T-helper 1 cell treated with Interleukin-12 subunit alpha and Interleukin-12 subunit beta and Interleukin-4 antibody, amounts not matched to agents 30 μg/mL and 1 μg/mL, for 36 hours (primary cell): ENCODE measurements around the gene KIAA1958.
"Not testable (repeated sequence)": the region's sequence is repeated elsewhere in the genome, so short reads cannot be mapped to it uniquely, and the experiment has no call there.

ENCODE experiments used
- H3K27ac Mint-ChIP-seq: one replicate; pipeline ENCODE4 v1.8.0; 2021; ENCODE audit warnings: mild to moderate bottlenecking, mixed read lengths
- H3K27me3 Mint-ChIP-seq: one replicate; pipeline ENCODE4 v1.8.0; 2021; ENCODE audit warnings: low read depth, mixed read lengths
- H3K36me3 Mint-ChIP-seq: one replicate; pipeline ENCODE4 v1.8.0; 2021; ENCODE audit warnings: low read depth, mixed read lengths
- H3K4me1 Mint-ChIP-seq: one replicate; pipeline ENCODE4 v1.8.0; 2021; ENCODE audit warnings: low read depth, mixed read lengths
- H3K4me3 Mint-ChIP-seq: one replicate; pipeline ENCODE4 v1.8.0; 2021; ENCODE audit warnings: mild to moderate bottlenecking, moderate library complexity, mixed read lengths
- H3K9me3 Mint-ChIP-seq: one replicate; pipeline ENCODE4 v1.8.0; 2021; ENCODE audit warnings: mixed read lengths

The KIAA1958 gene

GRCh38 chr9:112648624-112649023 lies 162.0 kb downstream of the KIAA1958 start:
- Mint-ChIP-seq H3K4me1 (no peaks in the 10 kb centered on the region), H3K4me3 (no peak overlapping the region), H3K27me3 (no peaks in the 10 kb centered on the region), H3K9me3 (peaks cover 19% of the 10 kb centered on the region), H3K36me3 (peaks cover 12% of the 10 kb centered on the region), H3K27ac (no peak overlapping the region)

- no peak overlapping the region for H3K4me3 Mint-ChIP-seq
- no peak overlapping the region for H3K27ac Mint-ChIP-seq
- H3K4me1 Mint-ChIP-seq: no peaks in the 10 kb centered on the region
- no peaks in the 10 kb centered on the region for H3K9me3 Mint-ChIP-seq
- H3K27me3 Mint-ChIP-seq: no peaks in the 10 kb centered on the region
- H3K36me3 Mint-ChIP-seq: no peaks in the 10 kb centered on the region
Measured at GRCh38 chr9:112654282-112654681, 167.7 kb downstream of the KIAA1958 start.

- H3K4me3 Mint-ChIP-seq: no peak overlapping the region
- no peaks in the 10 kb centered on the region for H3K27me3 Mint-ChIP-seq
- H3K4me1 Mint-ChIP-seq: no peaks in the 10 kb centered on the region
- H3K36me3 Mint-ChIP-seq: no peaks in the 10 kb centered on the region
- H3K27ac Mint-ChIP-seq: no peak overlapping the region
- no peaks in the 10 kb centered on the region for H3K9me3 Mint-ChIP-seq
Measured at GRCh38 chr9:112655668-112656067, 169.0 kb downstream of the KIAA1958 start.

DNA sequence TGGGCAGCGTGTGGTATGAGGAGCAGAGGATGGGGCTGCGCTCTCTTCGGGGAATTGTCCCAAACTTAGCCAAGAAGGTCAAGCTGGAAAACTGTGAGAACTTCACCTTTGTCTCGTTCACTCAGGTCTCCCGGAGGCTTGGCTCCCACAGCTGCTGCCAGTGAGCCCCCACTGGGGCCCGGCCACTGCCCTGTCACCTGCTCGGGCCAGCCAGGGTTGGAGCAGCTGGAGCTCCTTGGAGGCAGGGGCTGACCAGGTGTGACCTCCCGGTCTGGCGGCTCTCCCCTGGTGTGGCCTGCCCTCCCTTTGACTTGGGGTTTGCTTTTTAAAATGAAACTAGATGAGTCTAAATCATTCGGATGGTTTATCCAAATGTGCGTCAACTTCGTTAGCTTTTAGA lies 173.3 kb downstream of the KIAA1958 start:
- H3K27ac Mint-ChIP-seq: no peak overlapping the region

DNA sequence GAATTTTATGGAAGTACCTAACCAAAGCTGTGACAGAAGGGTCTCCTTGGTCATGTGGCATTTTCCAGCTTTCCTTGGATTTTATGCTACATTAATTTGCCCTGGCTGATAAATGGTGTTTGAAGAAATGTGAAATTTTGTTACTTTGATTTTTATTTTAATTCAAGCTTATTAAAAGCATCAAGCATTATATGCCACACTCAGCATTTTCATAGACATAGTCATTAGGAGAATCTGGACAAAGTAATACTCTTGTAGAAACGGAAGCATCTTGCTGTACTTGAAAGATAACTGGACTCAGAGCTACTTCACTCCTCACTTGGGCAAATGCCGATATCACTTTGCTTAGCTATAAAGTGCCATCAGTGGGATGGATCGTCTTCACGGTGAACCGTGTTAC lies 177.1 kb downstream of the KIAA1958 start:
- H3K9me3 Mint-ChIP-seq: no peaks in the 10 kb centered on the region
- H3K36me3 Mint-ChIP-seq: no peaks in the 10 kb centered on the region
- H3K27me3 Mint-ChIP-seq: no peaks in the 10 kb centered on the region
- no peaks in the 10 kb centered on the region for H3K4me1 Mint-ChIP-seq
- H3K27ac Mint-ChIP-seq: no peak overlapping the region
- H3K4me3 Mint-ChIP-seq: no peak overlapping the region

More for the DNA sequence above, 173.3 kb downstream of the KIAA1958 start:
- Mint-ChIP-seq H3K4me3 (no peak overlapping the region), H3K27me3 (no peaks in the 10 kb centered on the region), H3K9me3 (no peaks in the 10 kb centered on the region), H3K4me1 (no peaks in the 10 kb centered on the region), H3K36me3 (no peaks in the 10 kb centered on the region)

DNA sequence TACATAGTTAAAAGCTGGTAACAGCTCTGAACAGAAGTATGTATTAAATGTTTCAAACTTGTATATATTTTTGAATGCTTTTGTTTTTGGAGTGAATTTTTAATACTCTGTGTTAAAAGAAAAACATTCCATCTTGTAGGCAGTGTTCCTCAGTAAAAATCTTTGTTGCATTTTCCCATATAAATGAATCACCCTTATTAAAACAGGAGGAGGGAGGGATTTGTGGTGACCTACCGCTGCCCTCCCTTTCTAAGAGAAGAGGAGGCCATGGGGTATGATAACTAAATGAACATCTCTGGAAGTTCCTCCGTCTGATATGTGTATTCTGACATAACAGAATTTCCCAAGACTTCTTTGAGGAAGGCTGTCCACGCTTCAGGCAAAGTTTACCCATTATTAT lies 177.9 kb downstream of the KIAA1958 start:
- no peak overlapping the region for H3K4me3 Mint-ChIP-seq
- no peak overlapping the region for H3K27ac Mint-ChIP-seq
- H3K4me1 Mint-ChIP-seq: no peaks in the 10 kb centered on the region
- H3K36me3 Mint-ChIP-seq: no peaks in the 10 kb centered on the region
- no peaks in the 10 kb centered on the region for H3K27me3 Mint-ChIP-seq
- H3K9me3 Mint-ChIP-seq: no peaks in the 10 kb centered on the region

DNA sequence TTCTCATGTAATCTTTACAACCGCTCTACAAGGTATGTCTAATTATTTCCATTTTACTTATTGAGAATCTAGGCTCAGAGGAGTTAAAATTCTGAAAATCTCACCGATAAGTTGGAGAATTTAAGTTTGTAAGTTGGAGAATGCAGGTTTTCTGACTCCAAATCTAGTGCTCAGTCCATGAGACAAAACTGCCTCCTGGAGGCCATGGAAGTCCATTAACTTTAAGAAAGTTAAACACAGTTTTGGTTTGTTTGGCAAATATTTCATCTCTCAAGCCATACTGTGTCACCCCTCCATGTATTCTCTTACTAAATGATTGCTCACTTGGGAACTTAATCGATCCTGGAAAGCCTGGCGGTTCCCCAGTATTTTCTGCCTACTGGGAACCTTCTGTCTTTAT lies 178.7 kb downstream of the KIAA1958 start:
- no peak overlapping the region for H3K4me3 Mint-ChIP-seq
- no peaks in the 10 kb centered on the region for H3K27me3 Mint-ChIP-seq
- no peaks in the 10 kb centered on the region for H3K9me3 Mint-ChIP-seq
- no peaks in the 10 kb centered on the region for H3K36me3 Mint-ChIP-seq
- H3K27ac Mint-ChIP-seq: no peak overlapping the region
- no peaks in the 10 kb centered on the region for H3K4me1 Mint-ChIP-seq

GRCh38 chr9:112669326-112669725 lies 182.7 kb downstream of the KIAA1958 start:
- Mint-ChIP-seq H3K4me1 (no peaks in the 10 kb centered on the region), H3K9me3 (no peaks in the 10 kb centered on the region), H3K4me3 (no peak overlapping the region), H3K27me3 (no peaks in the 10 kb centered on the region), H3K36me3 (no peaks in the 10 kb centered on the region), H3K27ac (no peak overlapping the region)

DNA sequence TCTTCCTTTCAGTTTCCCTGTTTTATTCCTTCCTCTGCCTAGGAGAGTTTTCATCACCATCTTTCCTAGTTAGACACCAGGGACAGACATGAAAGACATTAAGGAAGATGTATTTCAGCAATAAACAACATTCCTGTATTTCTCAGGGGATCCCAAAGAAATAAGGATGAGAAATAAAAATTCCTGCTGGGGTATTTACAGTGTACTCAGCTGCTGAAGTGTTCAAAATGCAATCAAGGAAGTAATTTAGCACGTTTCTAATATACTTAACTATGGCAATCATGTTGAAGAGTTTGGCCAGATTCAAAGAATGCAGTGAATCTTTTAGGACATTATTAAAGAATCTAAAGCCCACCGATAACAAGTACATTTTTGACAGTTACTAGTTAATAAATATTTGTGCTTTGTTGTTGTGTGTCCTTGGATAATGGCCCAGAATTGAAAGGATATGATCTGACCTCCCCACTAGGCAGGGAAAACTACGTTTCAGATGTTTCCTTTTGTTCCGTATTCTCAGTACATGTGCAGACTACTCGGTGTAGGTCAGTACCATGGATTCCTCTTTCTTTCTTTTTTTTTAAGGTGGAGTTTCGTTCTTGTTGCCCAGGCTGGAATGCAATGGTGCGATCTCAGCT lies 184.5 kb downstream of the KIAA1958 start:
- Mint-ChIP-seq H3K27me3 (no peaks in the 10 kb centered on the region), H3K36me3 (no peaks in the 10 kb centered on the region), H3K4me1 (no peaks in the 10 kb centered on the region), H3K27ac (no peak overlapping the region), H3K9me3 (no peaks in the 10 kb centered on the region), H3K4me3 (no peak overlapping the region)

GRCh38 chr9:112673221-112673620 lies 186.6 kb downstream of the KIAA1958 start:
- not testable (repeated sequence) for H3K36me3 Mint-ChIP-seq, H3K27me3 Mint-ChIP-seq, H3K27ac Mint-ChIP-seq, H3K4me1 Mint-ChIP-seq, H3K4me3 Mint-ChIP-seq
- peaks cover 12% of the 10 kb centered on the region for H3K9me3 Mint-ChIP-seq

- no peaks in the 10 kb centered on the region for H3K36me3 Mint-ChIP-seq
- H3K9me3 Mint-ChIP-seq: peaks cover 24% of the 10 kb centered on the region
- H3K4me3 Mint-ChIP-seq: no peak overlapping the region
- H3K27me3 Mint-ChIP-seq: peaks cover 3% of the 10 kb centered on the region
- no peak overlapping the region for H3K27ac Mint-ChIP-seq
- H3K4me1 Mint-ChIP-seq: no peaks in the 10 kb centered on the region
Measured at GRCh38 chr9:112677040-112677439, 190.4 kb downstream of the KIAA1958 start.

DNA sequence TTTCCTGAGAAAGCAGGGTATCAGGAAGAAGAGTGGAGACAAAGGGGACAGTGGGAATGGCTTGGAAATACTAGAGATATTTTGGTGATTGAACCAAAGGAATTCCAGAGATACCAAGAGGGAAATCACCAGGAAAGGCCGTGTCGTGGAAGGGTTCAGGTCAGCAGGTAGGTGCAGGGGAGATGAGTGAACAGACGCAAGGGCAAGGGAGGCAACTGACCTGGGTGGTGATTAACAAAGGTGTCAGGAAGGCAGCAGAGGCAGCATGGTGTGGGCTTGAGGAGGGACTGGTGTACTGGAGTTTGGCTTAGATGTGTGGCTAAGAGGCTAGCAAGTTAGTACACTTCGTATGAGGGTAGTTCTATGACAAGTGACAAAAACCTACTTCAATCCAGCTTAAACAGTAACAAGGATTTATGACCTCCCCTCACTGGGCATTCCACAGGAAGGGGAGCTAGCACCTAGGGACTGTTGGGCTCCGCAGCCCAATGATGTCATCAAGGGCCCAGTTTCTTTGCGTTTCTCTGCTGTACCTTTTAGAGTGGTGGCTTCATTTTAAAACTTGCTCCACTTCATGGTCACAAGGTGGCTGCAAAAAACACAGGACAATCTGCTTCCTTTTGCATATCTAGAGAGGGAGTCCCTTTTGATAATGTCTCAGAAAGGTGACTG lies 194.2 kb downstream of the KIAA1958 start:
- peaks cover 12% of the 10 kb centered on the region for H3K36me3 Mint-ChIP-seq
- H3K4me3 Mint-ChIP-seq: no peak overlapping the region
- peaks cover 24% of the 10 kb centered on the region for H3K9me3 Mint-ChIP-seq
- H3K27ac Mint-ChIP-seq: no peak overlapping the region
- H3K4me1 Mint-ChIP-seq: peaks cover 4% of the 10 kb centered on the region
- H3K27me3 Mint-ChIP-seq: peaks cover 3% of the 10 kb centered on the region

DNA sequence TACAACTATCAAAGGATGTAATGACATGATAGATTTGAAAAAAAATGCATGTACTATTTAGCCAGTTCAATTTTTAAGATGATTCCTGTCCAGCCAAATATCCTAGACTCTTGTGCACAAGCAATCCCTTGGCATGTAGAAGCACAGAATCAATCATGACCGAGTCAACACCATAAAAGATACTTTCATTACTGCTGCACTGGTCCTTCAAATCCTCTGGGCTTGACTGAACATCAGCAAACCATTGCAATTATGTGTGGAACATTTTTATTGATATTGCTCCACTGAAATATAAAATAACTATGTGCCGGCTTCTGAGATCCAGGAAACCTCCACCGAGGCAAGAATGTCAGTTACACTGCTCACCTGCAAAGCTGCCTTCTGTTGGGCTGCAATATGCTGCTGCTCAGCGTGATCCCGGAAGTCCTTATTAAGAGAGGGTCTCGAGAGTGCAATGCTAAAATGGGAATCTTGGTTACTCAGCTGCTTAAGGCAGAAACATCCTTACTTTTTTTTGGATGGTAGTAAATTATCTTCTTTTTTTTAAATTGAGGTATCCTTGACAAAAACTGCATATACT lies 202.6 kb downstream of the KIAA1958 start:
- Mint-ChIP-seq H3K27ac (no peak overlapping the region), H3K9me3 (no peaks in the 10 kb centered on the region), H3K4me3 (no peak overlapping the region), H3K27me3 (no peaks in the 10 kb centered on the region), H3K36me3 (peaks cover 53% of the 10 kb centered on the region), H3K4me1 (peaks cover 9% of the 10 kb centered on the region)

- H3K4me3 Mint-ChIP-seq: no peak overlapping the region
- H3K27ac Mint-ChIP-seq: no peak overlapping the region
- H3K36me3 Mint-ChIP-seq: peaks cover 44% of the 10 kb centered on the region
- no peaks in the 10 kb centered on the region for H3K9me3 Mint-ChIP-seq
- peaks cover 12% of the 10 kb centered on the region for H3K4me1 Mint-ChIP-seq
- H3K27me3 Mint-ChIP-seq: no peaks in the 10 kb centered on the region
Measured at GRCh38 chr9:112694706-112695555, 208.3 kb downstream of the KIAA1958 start.
